AG10803 (cell line): ENCODE measurements around the gene COMMD9.
A peak's percentile ranks its signal among the peaks of the same experiment; 100 is the strongest.

Source experiments
- DNase-seq: peaks from one replicate; pipeline ENCODE4 v3.0.0; 2010; ENCODE audit warnings: low read depth
- H3K4me3 ChIP-seq: 2 replicates; pipeline ENCODE4 v1.5.1; 2011; ENCODE audit warnings: mild to moderate bottlenecking, low read length, control low read depth
- TF ChIP-seq, protein P1 (sequence below): conservative IDR thresholded peaks from 2 replicates; pipeline ENCODE4 v1.5.1; 2011; ENCODE audit warnings: mild to moderate bottlenecking, low read length, control low read depth, inconsistent platforms

Gene COMMD9

DNA sequence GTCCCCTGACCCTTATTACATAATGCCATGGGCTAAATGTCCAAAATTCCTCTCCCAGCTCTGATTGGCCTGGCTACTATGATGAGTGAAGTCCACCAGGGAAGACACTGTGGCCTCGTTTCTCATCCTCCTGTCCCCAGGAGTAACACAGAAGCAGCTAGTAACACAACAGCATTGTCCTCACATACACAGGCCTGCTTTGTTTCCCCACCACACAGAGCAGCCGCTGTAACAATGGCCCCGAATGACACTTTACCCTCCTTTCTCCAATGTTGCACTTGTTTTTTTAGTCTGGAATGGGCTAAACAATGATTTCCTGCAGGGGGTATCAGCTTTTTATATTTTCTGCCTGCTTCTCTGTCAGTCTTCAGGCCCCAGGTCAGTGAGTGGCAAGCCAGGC, 6.7 kb upstream of the COMMD9 start, which contains the start of gene PRR5L:
Gene PRR5L, plus strand, starts transcription at position 363 of the 400 bp plus-strand sequence. CDS start 104,834 bp downstream, outside the sequence.
- TF ChIP-seq, protein P1, sequence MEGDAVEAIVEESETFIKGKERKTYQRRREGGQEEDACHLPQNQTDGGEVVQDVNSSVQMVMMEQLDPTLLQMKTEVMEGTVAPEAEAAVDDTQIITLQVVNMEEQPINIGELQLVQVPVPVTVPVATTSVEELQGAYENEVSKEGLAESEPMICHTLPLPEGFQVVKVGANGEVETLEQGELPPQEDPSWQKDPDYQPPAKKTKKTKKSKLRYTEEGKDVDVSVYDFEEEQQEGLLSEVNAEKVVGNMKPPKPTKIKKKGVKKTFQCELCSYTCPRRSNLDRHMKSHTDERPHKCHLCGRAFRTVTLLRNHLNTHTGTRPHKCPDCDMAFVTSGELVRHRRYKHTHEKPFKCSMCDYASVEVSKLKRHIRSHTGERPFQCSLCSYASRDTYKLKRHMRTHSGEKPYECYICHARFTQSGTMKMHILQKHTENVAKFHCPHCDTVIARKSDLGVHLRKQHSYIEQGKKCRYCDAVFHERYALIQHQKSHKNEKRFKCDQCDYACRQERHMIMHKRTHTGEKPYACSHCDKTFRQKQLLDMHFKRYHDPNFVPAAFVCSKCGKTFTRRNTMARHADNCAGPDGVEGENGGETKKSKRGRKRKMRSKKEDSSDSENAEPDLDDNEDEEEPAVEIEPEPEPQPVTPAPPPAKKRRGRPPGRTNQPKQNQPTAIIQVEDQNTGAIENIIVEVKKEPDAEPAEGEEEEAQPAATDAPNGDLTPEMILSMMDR = no peak
- no peak for DNase-seq

DNA sequence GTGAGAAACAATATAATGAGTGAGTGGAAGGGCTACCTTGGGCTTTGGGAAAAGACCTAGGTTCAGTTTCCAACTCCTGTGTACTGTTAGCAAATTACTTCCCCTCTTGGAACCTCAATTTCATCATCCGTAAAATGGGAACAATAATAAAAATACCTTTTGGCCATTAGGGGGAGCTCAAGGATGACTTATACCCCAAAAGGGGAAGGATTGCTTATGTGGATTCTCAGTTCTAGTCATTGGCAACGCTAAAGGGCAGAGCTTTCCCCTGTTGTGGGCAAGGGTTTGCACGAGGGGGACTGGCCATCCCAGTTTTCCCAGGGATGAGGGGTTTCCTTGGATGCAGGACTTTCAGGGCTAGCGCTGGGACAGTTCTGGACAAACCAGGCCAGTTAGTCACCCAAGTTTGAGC, 3.1 kb upstream of the COMMD9 start:
- DNase-seq = peak; percentile 50

More for the DNA sequence above, 6.7 kb upstream of the COMMD9 start, which contains the start of gene PRR5L:
- no peak within 1 kb of the TSS for H3K4me3 ChIP-seq

DNA sequence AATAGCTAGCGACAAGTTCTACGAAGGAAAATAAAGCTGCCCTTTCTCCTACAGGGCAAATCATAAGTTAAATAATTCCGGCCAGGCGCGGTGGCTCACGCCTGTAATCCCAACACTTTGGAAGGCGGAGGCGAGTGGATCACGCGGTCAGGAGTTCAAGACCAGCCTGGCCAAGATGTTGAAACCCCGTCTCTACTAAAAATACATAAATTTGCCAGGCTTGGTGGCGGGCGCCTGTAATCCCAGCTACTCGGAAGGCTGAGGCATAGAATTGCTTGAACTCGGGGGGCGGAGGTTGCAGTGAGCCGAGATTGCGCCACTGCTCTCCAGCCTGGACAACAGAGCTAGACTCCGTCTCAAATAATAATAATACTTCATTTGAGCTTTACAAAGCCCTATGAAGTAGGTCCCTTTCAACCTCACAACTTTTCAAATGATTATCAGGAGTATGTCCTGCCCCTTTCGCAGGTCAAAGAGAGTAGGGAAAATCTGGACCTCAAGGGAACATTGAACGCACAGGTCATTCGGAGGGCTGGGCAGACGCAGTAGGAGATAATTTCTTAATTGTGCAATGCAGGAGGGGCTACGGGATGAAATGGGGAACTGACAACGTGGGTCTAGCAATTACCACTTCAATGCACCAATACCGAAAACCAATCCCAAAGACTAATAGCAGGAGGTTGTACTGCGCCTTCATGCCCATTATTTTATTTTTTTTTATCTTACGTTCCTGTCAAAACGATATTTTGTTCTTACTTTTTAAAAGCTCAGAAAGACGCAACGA, 590 bp downstream of the COMMD9 start:
- no peak for DNase-seq
- peak overlapping the region; percentile 93 for H3K4me3 ChIP-seq
- TF ChIP-seq, protein P1 = no peak

More for the DNA sequence above, 3.1 kb upstream of the COMMD9 start:
- no peak overlapping the region for H3K4me3 ChIP-seq
- TF ChIP-seq, protein P1 = peak; percentile 62

DNA sequence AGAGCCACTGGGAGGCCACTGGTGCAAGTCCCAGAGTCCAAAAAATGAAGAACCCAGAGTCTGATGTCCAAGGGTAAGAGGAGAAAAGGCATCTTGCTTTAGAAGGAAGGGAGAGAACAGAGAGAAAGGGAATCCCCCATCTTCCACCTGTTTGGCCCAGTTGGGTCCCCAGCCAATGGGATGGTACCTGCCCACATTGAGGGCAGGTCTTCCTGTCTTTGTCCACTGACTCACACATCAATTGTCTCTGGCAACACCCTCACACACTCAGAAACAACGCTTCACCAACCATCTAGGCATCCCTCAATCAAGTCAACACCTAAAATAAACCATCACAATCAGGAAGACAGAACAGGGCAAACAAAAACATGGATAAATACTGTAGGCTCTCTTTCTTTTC, 6.3 kb downstream of the COMMD9 start:
- H3K4me3 ChIP-seq = no peak overlapping the region
- no peak for DNase-seq
- TF ChIP-seq, protein P1 = no peak

DNA sequence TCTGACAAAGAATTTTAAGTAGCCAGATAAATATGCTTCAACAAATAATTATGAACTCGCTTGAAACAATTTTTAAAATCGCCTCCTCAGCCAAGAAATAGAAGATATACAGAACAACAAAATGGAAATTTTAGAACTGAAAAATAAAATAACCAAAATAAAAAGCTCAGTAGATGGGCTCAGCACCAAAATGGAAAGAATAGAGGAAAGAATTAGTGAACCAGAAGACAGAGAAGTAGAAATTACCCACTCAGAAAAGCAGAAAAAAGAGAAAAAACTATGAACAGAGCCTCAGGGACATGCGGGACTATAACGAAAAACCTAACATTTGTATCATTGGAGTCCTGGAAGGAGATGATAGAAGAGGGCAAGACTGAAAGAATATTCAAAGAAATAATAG, 7.4 kb downstream of the COMMD9 start:
- DNase-seq = no peak
- no peak overlapping the region for H3K4me3 ChIP-seq
- TF ChIP-seq, protein P1 = no peak

DNA sequence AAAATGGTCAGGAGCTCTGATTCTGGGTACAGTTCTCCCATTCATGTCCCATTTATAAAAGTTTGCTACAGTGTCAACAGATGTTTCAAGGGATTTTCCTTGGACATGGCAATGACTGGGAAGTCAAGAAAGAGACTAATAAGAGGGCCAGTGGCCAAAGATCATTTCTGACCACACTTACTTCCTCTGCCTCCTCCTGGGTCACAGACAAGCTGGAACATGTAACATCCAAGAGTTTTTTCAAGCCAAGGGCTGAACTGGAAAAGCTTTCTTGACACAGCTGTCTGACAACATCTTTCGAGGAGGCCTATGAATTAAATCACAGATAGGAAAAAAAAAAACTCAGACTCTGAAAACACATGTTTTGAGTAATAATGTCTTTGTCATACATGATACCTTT, 8.7 kb downstream of the COMMD9 start:
- TF ChIP-seq, protein P1 = no peak
- peak; percentile 37 for DNase-seq
- no peak overlapping the region for H3K4me3 ChIP-seq
